Neural cell (in vitro differentiated cells): ENCODE results near the gene ANKRD40CL. TPM values are rescaled to one million over a fixed set of nuclear protein-coding genes. Genes with fewer than 3 reads are reported as not detected.

Experiments
- H2AFZ ChIP-seq: fragments of 200-600, 300-800 bp; sonication (generic), shearing (Covaris generic); 2 replicates; pipeline ENCODE4 v1.6.0; 2014; ENCODE audit warnings: low read depth, mild to moderate bottlenecking, antibody characterized with exemption, low read length, moderate library complexity
- H3F3A ChIP-seq: fragments of 200-600 bp; shearing (Covaris generic); 2 replicates; pipeline ENCODE4 v1.6.1; 2016; ENCODE audit warnings: mild to moderate bottlenecking, moderate library complexity, mixed read lengths, antibody characterized with exemption, low read length; ENCODE audit not compliant: insufficient read depth, poor library complexity, severe bottlenecking
- H3K27ac ChIP-seq: fragments of 200-600, 300-800 bp; sonication (generic), shearing (Covaris generic); 2 replicates; pipeline ENCODE4 v1.5.1; 2014; ENCODE audit warnings: mild to moderate bottlenecking, low read length, moderate library complexity
- H3K27me3 ChIP-seq: fragments of 300-800, 200-600 bp; sonication (generic), shearing (Covaris generic); 2 replicates; pipeline ENCODE4 v1.6.0; 2014; ENCODE audit warnings: mild to moderate bottlenecking, low read depth, low read length, moderate library complexity; ENCODE audit not compliant: insufficient read depth
- H3K36me3 ChIP-seq: fragments of 300-800, 200-600 bp; sonication (generic), shearing (Covaris generic); 2 replicates; pipeline ENCODE4 v1.5.1; 2014; ENCODE audit warnings: mild to moderate bottlenecking, antibody characterized with exemption, low read length, moderate library complexity; ENCODE audit not compliant: insufficient read depth
- H3K4me2 ChIP-seq: fragments of 300-800, 200-600 bp; sonication (generic), shearing (Covaris generic); 2 replicates; pipeline ENCODE4 v1.6.0; 2014; ENCODE audit warnings: mild to moderate bottlenecking, low read length
- H3K4me3 ChIP-seq: fragments of 300-800, 200-600 bp; sonication (generic), shearing (Covaris generic); 2 replicates; pipeline ENCODE4 v1.5.1; 2014; ENCODE audit warnings: mild to moderate bottlenecking, low read length, moderate library complexity
- H3K79me2 ChIP-seq: fragments of 200-600 bp; shearing (Covaris generic); replicated peaks from 2 replicates; pipeline ENCODE4 v1.6.0; 2014; ENCODE audit warnings: mild to moderate bottlenecking, low read length, moderate library complexity; ENCODE audit not compliant: insufficient read depth
- H3K9ac ChIP-seq: fragments of 300-800, 200-600 bp; sonication (generic), shearing (Covaris generic); 2 replicates; pipeline ENCODE4 v1.6.1; 2016; ENCODE audit warnings: mild to moderate bottlenecking, low read length, mixed read lengths
- H3K9me2 ChIP-seq: fragments of 200-600 bp; shearing (Covaris generic); 2 replicates; pipeline ENCODE4 v1.6.1; 2016; ENCODE audit warnings: mild to moderate bottlenecking, low read length, mixed read lengths; ENCODE audit not compliant: insufficient read depth
- H3K9me3 ChIP-seq: fragments of 200-600, 300-800 bp; sonication (generic), shearing (Covaris generic); 2 replicates; pipeline ENCODE4 v1.6.1; 2016; ENCODE audit warnings: mild to moderate bottlenecking, mixed run types, low read length, moderate library complexity, mixed read lengths
- H4K20me1 ChIP-seq: fragments of 200-600 bp; shearing (Covaris generic); 2 replicates; pipeline ENCODE4 v1.6.1; 2016; ENCODE audit warnings: mild to moderate bottlenecking, mixed run types; ENCODE audit not compliant: insufficient read depth
- EP300 ChIP-seq: fragments of 450-650 bp; conservative IDR thresholded peaks from 2 replicates; pipeline ENCODE4 v1.6.1; 2014; ENCODE audit warnings: antibody characterized with exemption, mild to moderate bottlenecking, moderate library complexity; ENCODE audit not compliant: poor library complexity, severe bottlenecking
- EZH2 ChIP-seq: fragments of 200-600, 300-800 bp; shearing (Covaris generic), sonication (generic); IDR thresholded peaks from 2 replicates; pipeline ENCODE4 v1.6.1; 2014; ENCODE audit warnings: antibody characterized with exemption, low read length, borderline replicate concordance, mild to moderate bottlenecking; ENCODE audit not compliant: insufficient read depth, poor library complexity, severe bottlenecking
- MXI1 ChIP-seq: fragments of 450-650 bp; conservative IDR thresholded peaks from 2 replicates; pipeline ENCODE4 v1.6.1; 2014; ENCODE audit warnings: antibody characterized with exemption, mild to moderate bottlenecking; ENCODE audit not compliant: poor library complexity, severe bottlenecking
- POLR2AphosphoS5 ChIP-seq: IDR thresholded peaks from 2 replicates; pipeline ENCODE4 v1.6.1; 2012
- RAD21 ChIP-seq: fragments of 450-650 bp; conservative IDR thresholded peaks from 2 replicates; pipeline ENCODE4 v1.6.1; 2014; ENCODE audit warnings: antibody characterized with exemption, mild to moderate bottlenecking, moderate library complexity
- SMC3 ChIP-seq: fragments of 450-650 bp; conservative IDR thresholded peaks from 2 replicates; pipeline ENCODE4 v1.6.1; 2014; ENCODE audit warnings: antibody characterized with exemption, mild to moderate bottlenecking, moderate library complexity; ENCODE audit not compliant: poor library complexity
- TAF1 ChIP-seq: IDR thresholded peaks from 2 replicates; pipeline ENCODE4 v1.6.1; 2012; ENCODE audit warnings: low read depth
- polyA plus RNA-seq: library from polyadenylated mRNA; depleted of rRNA; stranded (reverse); fragments of >200 nt; gene quantifications from 2 replicates; pipeline ENCODE4 v1.2.3, GENCODE V29; 2014
- TF ChIP-seq, protein P1 (sequence below): fragments of 450-650 bp; IDR thresholded peaks from 2 replicates; pipeline ENCODE4 v1.5.1; 2014; ENCODE audit warnings: antibody characterized with exemption, mild to moderate bottlenecking, moderate library complexity; ENCODE audit not compliant: poor library complexity, severe bottlenecking
- TF ChIP-seq, protein P2 (sequence below): IDR thresholded peaks from 2 replicates; pipeline ENCODE4 v1.6.1; 2012; ENCODE audit warnings: borderline replicate concordance

ANKRD40CL gene
- polyA plus RNA-seq, 1 donor from 2014 or later: not detected

GRCh38 chr17:50721194-50722010, 45.9 kb downstream of the ANKRD40CL start:
- Histone ChIP-seq H3K27ac (peak overlapping the region; percentile 96), H3K27me3 (no peaks in the 10 kb centered on the region), H3K9ac (peak overlapping the region; percentile 98), H3K36me3 (no peaks in the 10 kb centered on the region), H3K9me2 (no peaks in the 10 kb centered on the region), H3K9me3 (no peaks in the 10 kb centered on the region), H3K4me3 (peak overlapping the region; percentile 92), H3K4me2 (peak overlapping the region; percentile 95), H2AFZ (no peak overlapping the region), H3F3A (peaks cover 7% of the 10 kb centered on the region), H3K79me2 (peaks cover 67% of the 10 kb centered on the region), H4K20me1 (peaks cover 14% of the 10 kb centered on the region)
- peak; percentile 51 for TF ChIP-seq MXI1
- TF ChIP-seq EZH2: no peak
- TF ChIP-seq RAD21: no peak
- no peak for TF ChIP-seq POLR2AphosphoS5
- TF ChIP-seq TAF1: no peak
- TF ChIP-seq, protein P1, sequence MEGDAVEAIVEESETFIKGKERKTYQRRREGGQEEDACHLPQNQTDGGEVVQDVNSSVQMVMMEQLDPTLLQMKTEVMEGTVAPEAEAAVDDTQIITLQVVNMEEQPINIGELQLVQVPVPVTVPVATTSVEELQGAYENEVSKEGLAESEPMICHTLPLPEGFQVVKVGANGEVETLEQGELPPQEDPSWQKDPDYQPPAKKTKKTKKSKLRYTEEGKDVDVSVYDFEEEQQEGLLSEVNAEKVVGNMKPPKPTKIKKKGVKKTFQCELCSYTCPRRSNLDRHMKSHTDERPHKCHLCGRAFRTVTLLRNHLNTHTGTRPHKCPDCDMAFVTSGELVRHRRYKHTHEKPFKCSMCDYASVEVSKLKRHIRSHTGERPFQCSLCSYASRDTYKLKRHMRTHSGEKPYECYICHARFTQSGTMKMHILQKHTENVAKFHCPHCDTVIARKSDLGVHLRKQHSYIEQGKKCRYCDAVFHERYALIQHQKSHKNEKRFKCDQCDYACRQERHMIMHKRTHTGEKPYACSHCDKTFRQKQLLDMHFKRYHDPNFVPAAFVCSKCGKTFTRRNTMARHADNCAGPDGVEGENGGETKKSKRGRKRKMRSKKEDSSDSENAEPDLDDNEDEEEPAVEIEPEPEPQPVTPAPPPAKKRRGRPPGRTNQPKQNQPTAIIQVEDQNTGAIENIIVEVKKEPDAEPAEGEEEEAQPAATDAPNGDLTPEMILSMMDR: no peak

GRCh38 chr17:50719924-50720794, 47.2 kb downstream of the ANKRD40CL start:
- H3K27me3 ChIP-seq: no peaks in the 10 kb centered on the region
- no peaks in the 10 kb centered on the region for H3K36me3 ChIP-seq
- H3K79me2 ChIP-seq: peaks cover 54% of the 10 kb centered on the region
- H2AFZ ChIP-seq: peak overlapping the region; percentile 82
- H3K4me3 ChIP-seq: peak overlapping the region; percentile 92
- H4K20me1 ChIP-seq: peaks cover 11% of the 10 kb centered on the region
- H3K9me3 ChIP-seq: no peaks in the 10 kb centered on the region
- no peaks in the 10 kb centered on the region for H3K9me2 ChIP-seq
- H3F3A ChIP-seq: peaks cover 7% of the 10 kb centered on the region
- H3K9ac ChIP-seq: peak overlapping the region; percentile 98
- peak overlapping the region; percentile 96 for H3K27ac ChIP-seq
- TF ChIP-seq MXI1 (peak; percentile 3), POLR2AphosphoS5 (no peak)
- H3K4me2 ChIP-seq: peak overlapping the region; percentile 95

DNA sequence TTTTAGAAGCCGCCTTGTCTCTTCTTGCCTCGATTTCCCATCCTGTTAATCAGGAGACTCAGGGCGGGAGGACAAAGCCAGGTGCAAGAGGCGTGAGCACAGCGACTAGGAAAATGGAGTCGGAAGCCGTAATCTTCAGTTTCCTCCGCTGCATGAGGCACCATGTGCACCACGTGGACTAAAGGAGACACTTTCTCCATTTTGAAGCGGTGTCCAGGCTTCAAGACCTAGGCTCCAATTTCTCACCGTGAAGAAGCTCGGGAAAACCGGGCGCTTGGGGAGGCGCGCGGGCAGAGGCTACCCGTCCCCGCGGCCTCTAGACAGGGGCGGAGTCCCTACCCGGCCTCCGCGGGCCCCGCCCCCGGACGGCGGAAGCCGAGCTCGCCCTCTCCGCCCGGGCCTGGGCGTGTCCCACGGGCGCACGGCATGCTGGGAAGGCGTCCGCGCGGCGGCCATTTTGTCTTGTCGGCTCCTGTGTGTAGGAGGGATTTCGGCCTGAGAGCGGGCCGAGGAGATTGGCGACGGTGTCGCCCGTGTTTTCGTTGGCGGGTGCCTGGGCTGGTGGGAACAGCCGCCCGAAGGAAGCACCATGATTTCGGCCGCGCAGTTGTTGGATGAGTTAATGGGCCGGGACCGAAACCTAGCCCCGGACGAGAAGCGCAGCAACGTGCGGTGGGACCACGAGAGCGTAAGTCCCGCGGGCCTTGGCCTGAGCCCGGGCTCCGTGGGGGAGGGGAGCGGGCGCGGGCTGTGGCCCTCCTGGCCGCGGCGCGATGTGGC, 48.0 kb downstream of the ANKRD40CL start, which contains the start of gene LUC7L3:
Gene LUC7L3 (plus strand): TSS at position 460 of the 780 bp plus-strand sequence. CDS start 130 bp downstream, at position 590.
- Histone ChIP-seq H4K20me1 (peaks cover 10% of the 10 kb centered on the region), H3K9ac (peak within 1 kb of the TSS; percentile 98), H3K27ac (peak within 1 kb of the TSS; percentile 96), H3K27me3 (no peaks in the 10 kb centered on the region), H3K4me3 (peak within 1 kb of the TSS; percentile 92), H3K36me3 (no peaks in the 10 kb centered on the region), H3F3A (peaks cover 7% of the 10 kb centered on the region), H3K9me2 (no peaks in the 10 kb centered on the region), H2AFZ (peak within 1 kb of the TSS; percentile 82), H3K4me2 (peak within 1 kb of the TSS; percentile 95), H3K9me3 (no peaks in the 10 kb centered on the region), H3K79me2 (peaks cover 46% of the 10 kb centered on the region)
- no peak for TF ChIP-seq EZH2
- TF ChIP-seq, protein P2, sequence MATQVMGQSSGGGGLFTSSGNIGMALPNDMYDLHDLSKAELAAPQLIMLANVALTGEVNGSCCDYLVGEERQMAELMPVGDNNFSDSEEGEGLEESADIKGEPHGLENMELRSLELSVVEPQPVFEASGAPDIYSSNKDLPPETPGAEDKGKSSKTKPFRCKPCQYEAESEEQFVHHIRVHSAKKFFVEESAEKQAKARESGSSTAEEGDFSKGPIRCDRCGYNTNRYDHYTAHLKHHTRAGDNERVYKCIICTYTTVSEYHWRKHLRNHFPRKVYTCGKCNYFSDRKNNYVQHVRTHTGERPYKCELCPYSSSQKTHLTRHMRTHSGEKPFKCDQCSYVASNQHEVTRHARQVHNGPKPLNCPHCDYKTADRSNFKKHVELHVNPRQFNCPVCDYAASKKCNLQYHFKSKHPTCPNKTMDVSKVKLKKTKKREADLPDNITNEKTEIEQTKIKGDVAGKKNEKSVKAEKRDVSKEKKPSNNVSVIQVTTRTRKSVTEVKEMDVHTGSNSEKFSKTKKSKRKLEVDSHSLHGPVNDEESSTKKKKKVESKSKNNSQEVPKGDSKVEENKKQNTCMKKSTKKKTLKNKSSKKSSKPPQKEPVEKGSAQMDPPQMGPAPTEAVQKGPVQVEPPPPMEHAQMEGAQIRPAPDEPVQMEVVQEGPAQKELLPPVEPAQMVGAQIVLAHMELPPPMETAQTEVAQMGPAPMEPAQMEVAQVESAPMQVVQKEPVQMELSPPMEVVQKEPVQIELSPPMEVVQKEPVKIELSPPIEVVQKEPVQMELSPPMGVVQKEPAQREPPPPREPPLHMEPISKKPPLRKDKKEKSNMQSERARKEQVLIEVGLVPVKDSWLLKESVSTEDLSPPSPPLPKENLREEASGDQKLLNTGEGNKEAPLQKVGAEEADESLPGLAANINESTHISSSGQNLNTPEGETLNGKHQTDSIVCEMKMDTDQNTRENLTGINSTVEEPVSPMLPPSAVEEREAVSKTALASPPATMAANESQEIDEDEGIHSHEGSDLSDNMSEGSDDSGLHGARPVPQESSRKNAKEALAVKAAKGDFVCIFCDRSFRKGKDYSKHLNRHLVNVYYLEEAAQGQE: peak; percentile 95
- TF ChIP-seq EP300: peak; percentile 63
- peak; percentile 97 for TF ChIP-seq TAF1
- TF ChIP-seq SMC3: peak; percentile 48
- TF ChIP-seq RAD21: peak; percentile 37
- TF ChIP-seq MXI1: peak; percentile 92
- TF ChIP-seq, protein P1: peak; percentile 23
- peak; percentile 99 for TF ChIP-seq POLR2AphosphoS5
